Activated CD4-positive, alpha-beta T cell treated with anti-CD3 and anti-CD28 coated beads for 36 hours (primary cell): ENCODE results near the gene FNDC3B. TPM values are rescaled to one million over a fixed set of nuclear protein-coding genes. Genes with fewer than 3 reads are reported as not detected.

Experiments used
- ATAC-seq: fragments of 200-7000 bp; cut with Tn5 transposase; one replicate; pipeline ENCODE4 v1.10.0; 2021; ENCODE audit warnings: mild to moderate bottlenecking, moderate library complexity
- CTCF ChIA-PET: fragments of 350-600 bp; sonication (Branson Sonifier 250); formaldehyde crosslinking; loops from one replicate; lab custom pipeline; 2021; ENCODE audit warnings: antibody characterized with exemption; lab: Charles Lee
- POLR2A ChIA-PET: fragments of 350-600 bp; sonication (Branson Sonifier 250); formaldehyde crosslinking; loops from one replicate; lab custom pipeline; 2021; ENCODE audit warnings: antibody characterized with exemption, inconsistent platforms; lab: Charles Lee
- DNase-seq: peaks from one replicate; pipeline ENCODE4 v3.0.0-alpha.2; 2020
- H3K27ac Mint-ChIP-seq: one replicate; pipeline ENCODE4 v1.8.0; 2021; ENCODE audit warnings: mixed read lengths
- H3K27me3 Mint-ChIP-seq: one replicate; pipeline ENCODE4 v1.8.0; 2021; ENCODE audit warnings: mixed read lengths
- H3K36me3 Mint-ChIP-seq: one replicate; pipeline ENCODE4 v1.8.0; 2021; ENCODE audit warnings: low read depth, mixed read lengths
- H3K4me1 Mint-ChIP-seq: one replicate; pipeline ENCODE4 v1.8.0; 2021; ENCODE audit warnings: mixed read lengths
- H3K4me3 Mint-ChIP-seq: one replicate; pipeline ENCODE4 v1.8.0; 2021; ENCODE audit warnings: mild to moderate bottlenecking, moderate library complexity, mixed read lengths
- H3K9me3 Mint-ChIP-seq: one replicate; pipeline ENCODE4 v1.8.0; 2021; ENCODE audit warnings: low read depth, mixed read lengths
- intact Hi-C, 2 experiments: fragments of 100-400 bp; cut with DNase I in 1 of 2; cut with micrococcal nuclease in 1 of 2; formaldehyde crosslinking; loops; one replicate each; pipeline versions ENCODE4 v1.14.2 to v1.15.1; 2022 to 2024; cut with DNase I, micrococcal nuclease
- total RNA-seq, 2 experiments: library from RNA; stranded (reverse); gene quantifications; one replicate each; pipeline ENCODE4 v1.2.3, GENCODE V29; 2021

The FNDC3B gene
- total RNA-seq, 2 experiments from 2014 or later, result 10.5 to 14.2 TPM

- ATAC-seq (no peak), DNase-seq (no peak)
- no peaks in the 10 kb centered on the region for H3K9me3 Mint-ChIP-seq
- H3K36me3 Mint-ChIP-seq, result peaks cover 1% of the 10 kb centered on the region
- ChIA-PET CTCF (interaction anchor here (0.6 to 1.0 kb wide), 3 partner anchors 58 to 418 kb away, joined by 3 read pairs; no protein-coding TSS in a partner anchor), POLR2A (no interaction called here)
- intact Hi-C loops, result loop anchor here in 1 of 2 experiments (5.0 kb wide), 1 partner anchor 279 kb away; no protein-coding TSS in a partner anchor
- peaks cover 40% of the 10 kb centered on the region for H3K4me1 Mint-ChIP-seq
- H3K27me3 Mint-ChIP-seq, result no peaks in the 10 kb centered on the region
- H3K27ac Mint-ChIP-seq, result no peak overlapping the region
- no peak overlapping the region for H3K4me3 Mint-ChIP-seq
Observed at GRCh38 chr3:172043233-172043632, 3.9 kb downstream of the FNDC3B start.

- H3K9me3 Mint-ChIP-seq, result no peaks in the 10 kb centered on the region
- ChIA-PET CTCF (interaction anchor here (0.6 to 2.2 kb wide), 4 partner anchors 57 to 297 kb away, joined by 3 to 8 read pairs (median 3); no protein-coding TSS in a partner anchor), POLR2A (no interaction called here)
- DNase-seq (no peak), ATAC-seq (no peak)
- H3K27ac Mint-ChIP-seq, result no peak overlapping the region
- no peaks in the 10 kb centered on the region for H3K27me3 Mint-ChIP-seq
- no peak overlapping the region for H3K4me3 Mint-ChIP-seq
- peaks cover 40% of the 10 kb centered on the region for H3K4me1 Mint-ChIP-seq
- peaks cover 4% of the 10 kb centered on the region for H3K36me3 Mint-ChIP-seq
- intact Hi-C loops, result loop anchor here in 1 of 2 experiments (5.0 kb wide), 1 partner anchor 279 kb away; no protein-coding TSS in a partner anchor
Observed at GRCh38 chr3:172043766-172044165, 4.4 kb downstream of the FNDC3B start.

- Mint-ChIP-seq H3K27me3 (no peaks in the 10 kb centered on the region), H3K9me3 (no peaks in the 10 kb centered on the region), H3K36me3 (peaks cover 7% of the 10 kb centered on the region), H3K4me3 (no peak overlapping the region), H3K4me1 (peaks cover 37% of the 10 kb centered on the region), H3K27ac (no peak overlapping the region)
- ChIA-PET POLR2A (no interaction called here), CTCF (interaction anchor here (0.5 to 2.2 kb wide), 7 partner anchors 9 to 296 kb away, joined by 3 to 8 read pairs (median 3); no protein-coding TSS in a partner anchor)
- intact Hi-C loops, result loop anchor here in 1 of 2 experiments (5.0 kb wide), 1 partner anchor 277 kb away; no protein-coding TSS in a partner anchor
- no peak for ATAC-seq
- no peak for DNase-seq
Observed at GRCh38 chr3:172044833-172045585, 5.6 kb downstream of the FNDC3B start.

- ATAC-seq (peak; percentile 79), DNase-seq (no peak)
- Mint-ChIP-seq H3K27me3 (no peaks in the 10 kb centered on the region), H3K4me3 (no peak overlapping the region), H3K36me3 (peaks cover 12% of the 10 kb centered on the region), H3K27ac (no peak overlapping the region), H3K9me3 (no peaks in the 10 kb centered on the region), H3K4me1 (peaks cover 33% of the 10 kb centered on the region)
- CTCF ChIA-PET, result no interaction called here
- intact Hi-C loops, result no loop called here
- POLR2A ChIA-PET, result no interaction called here
Observed at GRCh38 chr3:172046268-172046915, 7.0 kb downstream of the FNDC3B start.

GRCh38 chr3:172047567-172048115 lies 8.3 kb downstream of the FNDC3B start:
- H3K4me3 Mint-ChIP-seq, result no peak overlapping the region
- H3K36me3 Mint-ChIP-seq, result peaks cover 20% of the 10 kb centered on the region
- no peak for ATAC-seq
- intact Hi-C loops, result no loop called here
- POLR2A ChIA-PET, result no interaction called here
- no peak for DNase-seq
- peaks cover 29% of the 10 kb centered on the region for H3K4me1 Mint-ChIP-seq
- no peaks in the 10 kb centered on the region for H3K27me3 Mint-ChIP-seq
- H3K9me3 Mint-ChIP-seq, result no peaks in the 10 kb centered on the region
- H3K27ac Mint-ChIP-seq, result no peak overlapping the region
- CTCF ChIA-PET, result no interaction called here

GRCh38 chr3:172048599-172048998 lies 9.2 kb downstream of the FNDC3B start:
- peaks cover 25% of the 10 kb centered on the region for H3K4me1 Mint-ChIP-seq
- no peaks in the 10 kb centered on the region for H3K9me3 Mint-ChIP-seq
- POLR2A ChIA-PET, result no interaction called here
- DNase-seq (no peak), ATAC-seq (no peak)
- intact Hi-C loops, result no loop called here
- peaks cover 20% of the 10 kb centered on the region for H3K36me3 Mint-ChIP-seq
- no peak overlapping the region for H3K27ac Mint-ChIP-seq
- CTCF ChIA-PET, result no interaction called here
- H3K27me3 Mint-ChIP-seq, result no peaks in the 10 kb centered on the region
- H3K4me3 Mint-ChIP-seq, result no peak overlapping the region

- intact Hi-C loops, result no loop called here
- Mint-ChIP-seq H3K4me3 (no peak overlapping the region), H3K27me3 (no peaks in the 10 kb centered on the region), H3K36me3 (peaks cover 22% of the 10 kb centered on the region), H3K9me3 (no peaks in the 10 kb centered on the region), H3K4me1 (peaks cover 22% of the 10 kb centered on the region), H3K27ac (no peak overlapping the region)
- POLR2A ChIA-PET, result no interaction called here
- no peak for ATAC-seq
- CTCF ChIA-PET, result no interaction called here
- DNase-seq, result no peak
Observed at GRCh38 chr3:172051310-172051956, 12.1 kb downstream of the FNDC3B start.

GRCh38 chr3:172051957-172052354 lies 12.6 kb downstream of the FNDC3B start:
- ChIA-PET POLR2A (no interaction called here), CTCF (no interaction called here)
- Mint-ChIP-seq H3K4me1 (peaks cover 18% of the 10 kb centered on the region), H3K27ac (no peak overlapping the region), H3K9me3 (no peaks in the 10 kb centered on the region), H3K4me3 (no peak overlapping the region), H3K36me3 (peaks cover 22% of the 10 kb centered on the region), H3K27me3 (no peaks in the 10 kb centered on the region)
- intact Hi-C loops, result no loop called here
- ATAC-seq (no peak), DNase-seq (no peak)

- H3K36me3 Mint-ChIP-seq, result peaks cover 22% of the 10 kb centered on the region
- POLR2A ChIA-PET, result no interaction called here
- no peaks in the 10 kb centered on the region for H3K27me3 Mint-ChIP-seq
- ATAC-seq (no peak), DNase-seq (no peak)
- H3K9me3 Mint-ChIP-seq, result no peaks in the 10 kb centered on the region
- CTCF ChIA-PET, result no interaction called here
- intact Hi-C loops, result no loop called here
- H3K4me3 Mint-ChIP-seq, result no peak overlapping the region
- H3K4me1 Mint-ChIP-seq, result peaks cover 18% of the 10 kb centered on the region
- no peak overlapping the region for H3K27ac Mint-ChIP-seq
Observed at GRCh38 chr3:172052405-172052804, 13.0 kb downstream of the FNDC3B start.

GRCh38 chr3:172054115-172054764 lies 14.9 kb downstream of the FNDC3B start:
- peaks cover 16% of the 10 kb centered on the region for H3K4me1 Mint-ChIP-seq
- no peak overlapping the region for H3K27ac Mint-ChIP-seq
- H3K4me3 Mint-ChIP-seq, result no peak overlapping the region
- POLR2A ChIA-PET, result no interaction called here
- H3K9me3 Mint-ChIP-seq, result no peaks in the 10 kb centered on the region
- intact Hi-C loops, result no loop called here
- H3K36me3 Mint-ChIP-seq, result peaks cover 19% of the 10 kb centered on the region
- DNase-seq, result no peak
- CTCF ChIA-PET, result interaction anchor here (0.6 to 0.9 kb wide), 2 partner anchors 17 to 1341 kb away, joined by 3 to 4 read pairs; no protein-coding TSS in a partner anchor
- no peak for ATAC-seq
- no peaks in the 10 kb centered on the region for H3K27me3 Mint-ChIP-seq

- ChIA-PET CTCF (no interaction called here), POLR2A (no interaction called here)
- Mint-ChIP-seq H3K4me1 (peaks cover 13% of the 10 kb centered on the region), H3K36me3 (peaks cover 10% of the 10 kb centered on the region), H3K27ac (no peak overlapping the region), H3K9me3 (no peaks in the 10 kb centered on the region), H3K27me3 (no peaks in the 10 kb centered on the region), H3K4me3 (no peak overlapping the region)
- intact Hi-C loops, result no loop called here
- DNase-seq (no peak), ATAC-seq (no peak)
Observed at GRCh38 chr3:172056416-172056815, 17.0 kb downstream of the FNDC3B start.
